IPS-18a (cell line): ENCODE data around the gene TTC34.

Source experiments
- H3K27ac ChIP-seq: one replicate; pipeline ENCODE4 v1.5.1; 2013; ENCODE audit warnings: low read length
- H3K27me3 ChIP-seq: one replicate; pipeline ENCODE4 v1.6.1; 2013; ENCODE audit warnings: mild to moderate bottlenecking, low read length; ENCODE audit not compliant: control insufficient read depth, insufficient read depth
- H3K36me3 ChIP-seq: one replicate; pipeline ENCODE4 v1.6.1; 2013; ENCODE audit warnings: low read depth, low read length; ENCODE audit not compliant: control insufficient read depth
- H3K4me1 ChIP-seq: one replicate; pipeline ENCODE4 v1.6.1; 2013; ENCODE audit warnings: low read depth, low read length; ENCODE audit not compliant: control insufficient read depth
- H3K4me3 ChIP-seq: one replicate; pipeline ENCODE4 v1.5.1; 2013; ENCODE audit warnings: low read length
- H3K9ac ChIP-seq: one replicate; pipeline ENCODE4 v1.6.1; 2013; ENCODE audit warnings: mild to moderate bottlenecking, low read length, moderate library complexity
- H3K9me3 ChIP-seq: one replicate; pipeline ENCODE4 v1.6.1; 2013; ENCODE audit warnings: low read depth, low read length; ENCODE audit not compliant: control insufficient read depth

TTC34 gene

DNA sequence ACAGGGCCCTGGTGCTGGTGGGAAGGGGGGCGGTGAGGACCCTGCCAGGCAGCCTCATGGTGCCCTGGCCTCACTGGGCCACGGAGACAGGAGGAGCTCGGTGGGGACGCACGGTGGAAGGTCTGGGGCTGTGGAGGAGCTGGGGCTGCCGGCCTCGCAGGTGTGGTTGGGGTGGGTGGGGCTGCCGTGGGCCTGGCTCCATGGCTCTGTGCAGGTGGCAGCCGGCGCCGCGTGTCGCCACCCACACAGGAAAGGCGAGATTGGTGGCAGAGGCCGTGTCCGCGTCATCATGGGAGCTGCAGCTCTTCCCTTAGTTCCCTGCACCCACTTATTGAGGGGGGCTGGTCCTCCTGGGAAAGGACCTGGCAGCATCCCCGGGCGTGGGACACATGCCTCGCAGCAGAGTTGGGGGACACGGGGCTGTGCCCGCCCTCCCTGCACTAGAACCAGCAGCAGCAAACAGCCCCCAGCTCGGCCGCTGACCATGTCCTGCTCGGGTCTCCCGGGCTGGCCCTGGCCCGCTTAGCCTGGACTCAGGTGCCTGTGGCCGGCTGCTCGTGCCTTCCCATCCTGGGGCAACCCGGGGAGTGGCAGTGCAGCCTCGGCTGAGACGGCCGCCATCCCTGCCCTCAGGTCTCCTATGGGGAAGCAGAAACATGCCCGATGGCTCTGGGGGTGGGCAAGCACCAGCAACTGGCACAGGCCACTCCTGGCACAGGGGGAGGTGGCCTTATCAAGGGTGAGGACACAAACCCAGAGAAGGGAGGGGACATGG is 7.5 kb upstream of the TTC34 start:
- Histone ChIP-seq H3K27ac (no peak overlapping the region), H3K9ac (no peak overlapping the region), H3K4me3 (no peak overlapping the region), H3K36me3 (no peaks in the 10 kb centered on the region), H3K4me1 (no peaks in the 10 kb centered on the region), H3K9me3 (no peaks in the 10 kb centered on the region), H3K27me3 (no peaks in the 10 kb centered on the region)

DNA sequence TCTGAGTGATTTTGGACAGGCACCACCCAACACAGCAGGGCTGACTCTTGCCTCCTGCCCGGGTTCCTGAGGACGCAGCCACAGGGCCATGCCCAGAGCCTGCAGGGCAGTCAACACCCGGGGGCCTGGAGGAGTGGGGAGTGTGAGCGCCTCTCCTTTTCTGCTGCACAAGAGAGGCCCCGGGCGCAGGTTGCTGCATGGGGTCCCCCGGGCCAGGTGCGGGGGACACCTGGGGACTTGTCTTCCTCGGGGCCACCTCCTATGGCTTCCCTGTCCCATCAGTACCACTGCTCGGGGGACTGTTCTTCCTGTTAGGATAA is 6.9 kb upstream of the TTC34 start:
- H3K27me3 ChIP-seq: no peaks in the 10 kb centered on the region

DNA sequence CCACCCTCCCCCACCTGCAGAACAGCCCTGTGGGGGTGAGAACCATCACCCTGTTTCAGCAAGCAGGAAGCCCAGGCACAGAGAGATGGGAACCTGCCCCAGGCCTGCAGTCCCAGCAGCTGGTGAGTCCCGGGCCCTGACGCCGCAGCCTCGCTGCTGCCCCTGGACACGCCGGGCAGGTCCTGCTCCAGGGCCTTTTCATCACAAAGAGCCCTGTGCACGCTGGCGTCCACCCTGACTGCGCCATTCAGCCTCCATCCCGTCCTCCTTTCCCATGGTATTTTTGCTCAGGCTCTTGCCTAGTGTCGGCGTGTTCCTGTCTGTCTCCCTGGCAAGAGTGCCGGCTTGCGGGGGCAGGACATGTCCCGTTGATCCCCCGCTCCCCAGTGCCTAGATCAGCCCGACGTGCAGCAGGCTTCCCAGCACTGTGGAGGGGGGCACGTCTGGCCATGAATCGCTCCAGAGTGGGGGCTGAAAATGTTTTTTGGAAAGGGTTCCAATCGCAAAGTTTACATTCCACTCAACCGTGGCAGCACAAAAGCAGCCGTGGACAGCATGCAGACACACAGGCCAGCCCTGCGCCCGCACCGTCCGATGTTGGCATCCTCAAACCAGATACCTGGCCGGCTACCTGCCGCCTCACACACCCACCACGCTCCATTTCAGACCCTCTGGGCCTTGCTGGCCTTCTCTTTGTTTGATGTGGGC is 6.3 kb upstream of the TTC34 start:
- H3K27me3 ChIP-seq: no peaks in the 10 kb centered on the region
- H3K9me3 ChIP-seq: no peaks in the 10 kb centered on the region
- H3K9ac ChIP-seq: no peak overlapping the region
- H3K36me3 ChIP-seq: no peaks in the 10 kb centered on the region
- H3K4me1 ChIP-seq: no peaks in the 10 kb centered on the region
- H3K27ac ChIP-seq: no peak overlapping the region
- H3K4me3 ChIP-seq: no peak overlapping the region

More for the DNA sequence above, 6.9 kb upstream of the TTC34 start:
- no peaks in the 10 kb centered on the region for H3K36me3 ChIP-seq
- no peak overlapping the region for H3K27ac ChIP-seq
- no peaks in the 10 kb centered on the region for H3K4me1 ChIP-seq
- H3K9me3 ChIP-seq: no peaks in the 10 kb centered on the region
- no peak overlapping the region for H3K4me3 ChIP-seq
- H3K9ac ChIP-seq: no peak overlapping the region

DNA sequence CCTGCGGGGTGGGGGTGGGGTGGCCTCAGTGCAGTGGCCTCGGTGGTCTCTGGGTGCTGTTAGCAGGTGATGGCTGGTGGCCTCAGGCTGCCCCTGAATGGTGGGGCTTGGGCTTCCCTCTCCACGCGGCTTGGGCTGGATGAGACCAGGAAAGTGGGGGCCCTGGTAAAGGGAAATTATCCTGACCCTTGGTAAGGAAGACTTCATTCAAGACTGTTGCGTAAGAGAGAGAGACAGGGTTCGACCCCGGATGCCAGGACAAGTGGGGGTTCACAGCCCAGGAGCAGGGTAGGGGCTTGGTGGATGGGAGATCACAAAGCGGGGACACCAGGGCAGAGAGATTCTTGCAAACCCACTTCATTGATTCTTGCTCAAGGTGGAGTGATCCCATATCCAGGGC is 5.5 kb upstream of the TTC34 start:
- H3K4me3 ChIP-seq: no peak overlapping the region
- no peak overlapping the region for H3K27ac ChIP-seq
- no peak overlapping the region for H3K9ac ChIP-seq
- no peaks in the 10 kb centered on the region for H3K9me3 ChIP-seq
- no peaks in the 10 kb centered on the region for H3K4me1 ChIP-seq
- no peaks in the 10 kb centered on the region for H3K27me3 ChIP-seq
- no peaks in the 10 kb centered on the region for H3K36me3 ChIP-seq

DNA sequence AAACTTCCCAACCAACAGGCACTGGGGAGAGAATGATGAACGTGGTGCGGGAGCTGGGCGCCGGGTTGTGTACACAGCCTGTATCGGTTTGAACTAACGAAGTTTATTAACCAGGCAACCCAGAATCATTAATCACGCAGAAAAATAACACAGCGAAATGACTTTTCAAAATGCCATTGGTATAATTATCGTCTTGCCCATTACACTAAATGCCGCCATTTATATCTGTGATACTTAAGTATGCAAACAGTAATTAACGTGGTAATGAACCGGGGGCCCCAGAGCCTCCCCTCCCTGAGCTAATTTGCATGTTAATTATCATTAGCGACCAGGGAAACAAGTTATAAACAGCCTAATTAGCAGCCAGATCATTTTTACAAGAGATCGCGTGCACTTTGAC is 5.1 kb upstream of the TTC34 start:
- Histone ChIP-seq H3K36me3 (no peaks in the 10 kb centered on the region), H3K9me3 (no peaks in the 10 kb centered on the region), H3K9ac (no peak overlapping the region), H3K27ac (no peak overlapping the region), H3K4me3 (no peak overlapping the region), H3K4me1 (no peaks in the 10 kb centered on the region), H3K27me3 (no peaks in the 10 kb centered on the region)

DNA sequence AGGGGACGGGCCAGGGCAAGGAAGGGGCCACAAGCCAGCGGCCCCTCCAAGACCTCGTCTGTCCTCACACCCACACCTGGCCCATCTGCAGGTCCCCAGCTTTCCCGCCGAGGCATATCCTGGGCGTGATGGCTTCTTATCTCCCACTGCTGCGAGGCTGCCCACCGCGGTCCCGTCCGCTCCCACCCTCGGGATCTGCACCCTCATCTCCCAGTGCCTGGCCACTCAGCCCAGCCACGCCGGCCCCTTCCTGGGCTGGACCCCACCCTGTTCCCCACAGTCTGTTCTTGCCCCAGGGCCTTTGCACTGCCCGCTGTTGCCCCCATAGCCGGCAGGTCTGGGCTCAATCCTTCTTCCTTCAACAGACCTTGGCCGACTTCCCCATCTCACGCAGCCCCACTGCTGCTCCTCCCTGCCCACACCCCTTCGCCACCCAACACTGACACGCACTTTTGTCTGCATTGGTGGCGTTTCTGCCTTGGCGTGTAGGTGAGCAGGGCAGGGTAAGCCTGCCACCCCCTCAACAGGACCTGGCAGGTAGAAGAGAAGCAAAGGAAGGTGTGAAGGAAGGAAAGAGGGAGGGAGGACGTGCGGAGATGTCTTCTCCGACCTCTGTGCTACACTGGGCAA is 4.4 kb upstream of the TTC34 start:
- Histone ChIP-seq H3K36me3 (no peaks in the 10 kb centered on the region), H3K4me3 (no peak overlapping the region), H3K9me3 (no peaks in the 10 kb centered on the region), H3K9ac (no peak overlapping the region), H3K4me1 (no peaks in the 10 kb centered on the region), H3K27ac (no peak overlapping the region), H3K27me3 (no peaks in the 10 kb centered on the region)

DNA sequence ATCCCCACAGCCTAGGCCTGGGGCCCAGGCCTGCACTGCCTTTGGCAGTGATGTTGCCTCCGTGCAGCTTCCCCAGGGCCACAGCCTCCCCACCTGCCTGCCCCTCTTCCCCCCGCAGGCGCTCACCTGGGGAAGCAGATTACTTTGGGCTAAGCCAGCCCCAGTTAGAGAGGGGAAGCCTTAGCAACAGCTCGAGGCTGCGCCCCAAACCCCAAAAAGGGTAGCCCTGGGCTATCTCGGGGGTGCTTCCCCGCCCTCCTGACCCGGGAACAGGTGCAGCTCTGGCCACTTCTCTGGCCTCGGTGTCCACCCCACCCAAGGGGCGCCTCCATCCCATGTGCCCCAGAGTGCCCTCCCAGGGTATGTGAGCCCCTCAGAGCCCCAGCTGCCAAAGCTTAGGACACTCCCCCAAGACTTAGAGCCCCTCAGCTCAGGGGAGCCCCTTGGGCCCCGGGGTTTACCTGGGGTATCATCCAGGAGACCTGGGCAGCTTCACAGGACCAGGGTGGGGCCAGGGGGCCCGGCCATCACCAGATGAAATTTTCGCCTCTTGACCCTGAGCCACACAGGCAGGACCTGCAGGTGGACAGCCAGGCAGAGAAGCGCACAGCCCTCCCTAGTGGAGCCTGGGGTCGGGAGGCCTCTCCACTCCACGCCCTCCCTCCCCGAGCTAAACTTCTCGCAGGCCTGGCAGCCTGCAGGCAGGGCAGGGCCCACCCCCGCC is 3.3 kb upstream of the TTC34 start:
- no peak overlapping the region for H3K9ac ChIP-seq
- no peak overlapping the region for H3K27ac ChIP-seq
- H3K36me3 ChIP-seq: no peaks in the 10 kb centered on the region
- H3K9me3 ChIP-seq: no peaks in the 10 kb centered on the region
- H3K27me3 ChIP-seq: no peaks in the 10 kb centered on the region
- H3K4me3 ChIP-seq: no peak overlapping the region
- H3K4me1 ChIP-seq: no peaks in the 10 kb centered on the region

DNA sequence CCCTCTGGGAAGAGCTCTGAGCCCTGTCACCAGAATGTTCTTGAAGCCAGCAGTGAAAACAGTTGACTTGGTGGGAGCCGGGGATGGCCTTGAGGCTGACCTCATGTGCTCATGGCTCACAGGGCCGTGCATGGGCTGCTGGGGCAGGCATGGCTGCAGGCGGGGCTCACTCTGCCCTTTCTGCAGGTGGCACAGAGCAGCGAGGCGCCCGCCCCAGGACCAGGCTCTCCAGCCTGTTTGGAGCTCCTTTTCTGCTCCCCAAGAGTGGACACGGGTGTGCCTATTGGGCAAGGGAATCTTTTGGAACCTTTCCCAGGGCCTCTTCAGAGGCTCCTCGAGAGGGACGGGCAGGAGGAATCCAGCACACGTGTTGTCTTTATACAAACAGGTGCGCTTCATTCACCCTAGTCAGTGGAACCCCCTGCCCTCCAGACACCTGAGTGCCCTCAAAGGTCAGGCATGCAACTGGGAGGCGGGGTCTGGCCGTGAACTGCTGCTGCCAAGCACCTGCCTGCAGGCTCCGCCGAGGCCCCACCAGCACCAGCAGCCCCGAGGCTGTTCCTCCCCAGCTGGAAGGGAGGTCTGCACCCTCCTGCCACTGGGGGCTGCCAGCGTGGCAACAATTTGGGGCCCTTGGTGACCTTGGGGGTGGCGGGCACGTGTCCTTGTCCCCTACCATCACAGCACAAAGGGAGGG is 2.6 kb upstream of the TTC34 start:
- Histone ChIP-seq H3K9ac (no peak overlapping the region), H3K27ac (no peak overlapping the region), H3K4me1 (no peaks in the 10 kb centered on the region), H3K27me3 (no peaks in the 10 kb centered on the region), H3K4me3 (no peak overlapping the region), H3K9me3 (no peaks in the 10 kb centered on the region), H3K36me3 (no peaks in the 10 kb centered on the region)

DNA sequence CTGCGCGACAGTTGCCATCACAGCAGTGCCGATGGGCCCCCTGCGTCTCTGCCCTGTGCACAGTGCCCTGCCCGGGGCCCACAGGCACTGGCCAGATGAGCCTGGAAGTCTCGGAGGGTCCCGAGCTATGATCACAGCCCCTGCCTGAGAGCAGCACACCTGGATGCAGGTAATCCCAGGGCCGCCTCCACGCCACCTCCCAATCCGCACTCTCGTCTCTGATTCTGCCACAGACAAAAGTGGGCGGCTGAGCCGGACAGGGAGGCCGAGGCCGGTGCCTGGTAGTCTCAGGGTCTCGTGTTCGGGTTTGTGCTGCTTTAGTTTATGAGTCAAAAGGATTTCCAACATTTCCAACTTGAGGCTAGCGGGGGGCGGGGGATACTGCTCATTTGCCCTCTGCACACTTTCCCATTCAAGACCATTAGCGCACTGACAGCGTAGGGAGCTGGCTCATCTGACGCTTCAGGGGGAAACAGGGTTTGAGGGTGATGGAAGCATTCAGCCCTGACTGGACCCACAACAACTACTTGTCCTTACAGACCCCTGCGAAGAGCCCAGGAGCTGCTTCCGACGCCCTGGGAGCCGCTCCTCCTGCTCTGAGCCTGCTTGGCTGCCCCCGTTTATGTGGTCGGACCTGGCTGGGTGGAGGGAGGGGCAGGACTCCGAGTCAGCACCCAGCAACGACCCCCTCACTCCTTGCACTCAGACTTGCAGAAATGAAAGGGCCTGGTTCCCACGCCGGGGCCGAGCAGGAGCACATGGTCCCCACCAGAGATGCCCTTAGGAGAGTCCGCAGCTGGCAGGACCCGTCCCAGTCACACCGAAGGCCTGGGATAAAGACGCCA is 1.8 kb upstream of the TTC34 start:
- Histone ChIP-seq H3K27me3 (no peaks in the 10 kb centered on the region), H3K9ac (no peak overlapping the region), H3K4me3 (no peak overlapping the region), H3K9me3 (no peaks in the 10 kb centered on the region), H3K27ac (no peak overlapping the region), H3K4me1 (no peaks in the 10 kb centered on the region), H3K36me3 (no peaks in the 10 kb centered on the region)

DNA sequence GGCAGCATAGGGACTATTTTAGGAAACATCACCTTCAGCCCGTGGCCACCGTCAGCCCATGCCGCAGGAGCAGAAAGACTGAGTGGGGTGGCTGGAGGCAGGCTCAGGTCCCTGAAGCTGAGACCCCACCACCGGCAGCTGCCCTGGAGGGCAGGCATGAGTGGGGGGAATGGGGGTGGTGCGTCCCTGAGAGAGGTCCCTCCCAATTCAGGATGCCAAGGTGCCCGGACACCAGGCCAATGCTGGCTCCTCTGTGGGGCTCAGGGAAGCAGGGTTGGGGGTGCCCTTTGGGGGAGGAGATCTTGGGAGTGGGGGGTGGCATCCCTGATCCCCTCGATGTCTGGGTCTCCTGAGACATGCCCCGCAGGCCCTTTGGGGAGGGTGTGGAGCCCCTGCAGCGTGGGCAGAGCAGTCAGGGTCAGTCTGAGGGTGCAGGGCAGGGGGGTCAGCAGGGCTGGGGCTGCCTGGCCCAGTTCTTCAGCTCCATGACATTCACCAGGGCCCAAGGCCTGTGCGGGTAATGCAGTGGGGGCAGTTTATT is 998 bp upstream of the TTC34 start:
- no peak overlapping the region for H3K9ac ChIP-seq
- no peaks in the 10 kb centered on the region for H3K9me3 ChIP-seq

More for the DNA sequence above, 998 bp upstream of the TTC34 start:
- Histone ChIP-seq H3K27ac (no peak overlapping the region), H3K4me1 (no peaks in the 10 kb centered on the region), H3K36me3 (no peaks in the 10 kb centered on the region), H3K4me3 (no peak overlapping the region), H3K27me3 (no peaks in the 10 kb centered on the region)
